ENCODE data around the gene PDLIM5. TPM values are rescaled to one million over a fixed set of nuclear protein-coding genes. Genes with fewer than 3 reads are reported as not detected.

Gene PDLIM5
- total RNA-seq, 6 experiments from 2014 or later, result 152 to 240 (median 171) TPM

DNA sequence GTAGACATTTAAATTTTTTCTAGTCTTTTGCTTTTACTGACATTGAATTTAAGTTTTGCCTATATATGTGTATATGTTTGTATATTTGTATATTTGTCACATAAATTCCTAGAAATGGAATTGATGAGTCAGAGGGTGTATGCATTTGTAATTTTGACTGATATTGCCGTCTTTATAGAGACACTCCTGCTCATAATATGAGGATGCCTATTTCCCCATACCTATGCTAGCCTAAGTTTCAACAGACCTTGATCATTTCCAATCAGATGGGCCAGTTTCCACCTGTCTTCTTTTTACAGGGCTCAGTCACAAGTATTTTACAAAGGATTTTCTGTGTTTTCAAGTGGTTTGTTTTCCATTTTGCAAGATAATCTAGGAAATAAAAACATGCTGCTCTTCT, 10.8 kb downstream of the PDLIM5 start:
- Mint-ChIP-seq H3K4me3 (no peak overlapping the region), H3K9me3 (peaks cover 4% of the 10 kb centered on the region; the same call in 1 of the 2 replicates), H3K4me1 (ENCODE audit: low read depth) (peaks cover 98% of the 10 kb centered on the region), H3K27ac (peak overlapping the region; percentile 49; the same call in 1 of the 2 replicates), H3K27me3 (ENCODE audit: insufficient read depth) (peaks cover 1% of the 10 kb centered on the region; the same call in 1 of the 2 replicates), H3K36me3 (ENCODE audit: low read depth) (peaks cover 70% of the 10 kb centered on the region)
- TF ChIP-seq, protein P1, sequence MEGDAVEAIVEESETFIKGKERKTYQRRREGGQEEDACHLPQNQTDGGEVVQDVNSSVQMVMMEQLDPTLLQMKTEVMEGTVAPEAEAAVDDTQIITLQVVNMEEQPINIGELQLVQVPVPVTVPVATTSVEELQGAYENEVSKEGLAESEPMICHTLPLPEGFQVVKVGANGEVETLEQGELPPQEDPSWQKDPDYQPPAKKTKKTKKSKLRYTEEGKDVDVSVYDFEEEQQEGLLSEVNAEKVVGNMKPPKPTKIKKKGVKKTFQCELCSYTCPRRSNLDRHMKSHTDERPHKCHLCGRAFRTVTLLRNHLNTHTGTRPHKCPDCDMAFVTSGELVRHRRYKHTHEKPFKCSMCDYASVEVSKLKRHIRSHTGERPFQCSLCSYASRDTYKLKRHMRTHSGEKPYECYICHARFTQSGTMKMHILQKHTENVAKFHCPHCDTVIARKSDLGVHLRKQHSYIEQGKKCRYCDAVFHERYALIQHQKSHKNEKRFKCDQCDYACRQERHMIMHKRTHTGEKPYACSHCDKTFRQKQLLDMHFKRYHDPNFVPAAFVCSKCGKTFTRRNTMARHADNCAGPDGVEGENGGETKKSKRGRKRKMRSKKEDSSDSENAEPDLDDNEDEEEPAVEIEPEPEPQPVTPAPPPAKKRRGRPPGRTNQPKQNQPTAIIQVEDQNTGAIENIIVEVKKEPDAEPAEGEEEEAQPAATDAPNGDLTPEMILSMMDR (IDR thresholded peaks at IDR 0.05), result no peak
- DNase-seq, result no peak

DNA sequence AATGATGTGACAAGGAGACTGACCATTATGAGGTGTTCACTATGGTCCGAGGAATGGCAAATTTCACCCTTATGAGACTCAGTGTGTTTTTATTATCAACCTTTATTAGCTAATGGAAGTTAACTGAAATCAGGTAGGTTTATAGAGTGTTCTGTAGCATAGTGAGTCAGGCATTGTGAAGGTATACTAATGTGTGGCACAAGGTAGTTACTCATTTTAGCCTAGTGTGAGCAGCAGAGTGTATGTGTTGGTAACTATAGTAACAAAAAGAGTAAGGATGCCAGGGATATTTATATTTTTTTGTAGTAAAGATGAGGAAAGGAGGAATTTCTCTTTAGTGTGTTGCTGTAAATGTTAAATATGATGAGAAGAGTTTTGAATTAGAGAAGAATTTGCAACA, 12.0 kb downstream of the PDLIM5 start:
- Mint-ChIP-seq H3K27ac (peak overlapping the region; percentile 79), H3K4me3 (peak overlapping the region; percentile 35; the same call in 1 of the 2 replicates), H3K9me3 (peaks cover 4% of the 10 kb centered on the region; the same call in 1 of the 2 replicates), H3K36me3 (ENCODE audit: low read depth) (peaks cover 75% of the 10 kb centered on the region), H3K27me3 (ENCODE audit: insufficient read depth) (peaks cover 1% of the 10 kb centered on the region; the same call in 1 of the 2 replicates), H3K4me1 (ENCODE audit: low read depth) (peaks cover 98% of the 10 kb centered on the region)
- peak; percentile 36 for DNase-seq
- TF ChIP-seq, protein P1 (IDR thresholded peaks at IDR 0.05), result no peak

DNA sequence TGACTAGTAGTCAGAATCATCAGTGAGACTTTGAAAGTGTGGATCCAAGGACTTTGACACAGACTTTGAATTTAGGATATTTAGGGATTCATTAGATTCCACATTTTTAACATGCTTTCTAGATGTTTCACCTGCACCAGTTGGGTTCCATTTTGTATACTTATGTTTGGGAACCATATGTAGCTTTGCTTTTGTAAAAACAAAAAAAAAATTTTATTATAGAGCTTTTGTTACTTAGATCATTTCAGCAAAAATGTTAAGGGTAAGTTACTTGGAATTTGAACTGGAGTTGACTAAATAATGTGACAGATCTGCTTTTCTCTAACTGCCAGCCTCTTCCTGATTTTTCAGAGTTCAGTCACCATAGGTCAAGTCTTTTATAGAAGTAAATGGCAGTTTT, 14.6 kb downstream of the PDLIM5 start:
- Mint-ChIP-seq H3K36me3 (ENCODE audit: low read depth) (peaks cover 72% of the 10 kb centered on the region), H3K27me3 (ENCODE audit: insufficient read depth) (peaks cover 1% of the 10 kb centered on the region; the same call in 1 of the 2 replicates), H3K27ac (peak overlapping the region; percentile 79), H3K4me1 (ENCODE audit: low read depth) (peaks cover 94% of the 10 kb centered on the region), H3K4me3 (peak overlapping the region; percentile 37; the same call in 1 of the 2 replicates), H3K9me3 (peaks cover 8% of the 10 kb centered on the region)
- DNase-seq, result no peak
- TF ChIP-seq, protein P1 (IDR thresholded peaks at IDR 0.05), result no peak

DNA sequence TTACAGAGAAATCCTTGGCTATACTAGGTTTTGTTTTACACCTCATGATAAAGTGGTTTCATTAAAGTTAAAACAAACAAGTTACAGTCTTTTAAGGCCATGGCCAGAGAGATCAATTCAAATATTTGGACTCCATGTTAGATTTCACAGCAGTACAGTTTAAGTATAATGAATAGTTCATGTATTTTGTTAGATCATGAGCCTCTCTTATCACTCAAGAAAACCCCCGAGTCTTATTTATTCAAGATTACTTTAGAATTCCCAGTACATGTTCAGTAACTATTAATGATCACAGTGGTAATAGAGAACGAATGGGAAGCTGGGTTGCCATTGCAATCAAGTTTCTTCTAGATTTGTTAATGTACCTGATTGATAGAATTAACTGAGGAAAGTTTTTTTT, 15.2 kb downstream of the PDLIM5 start:
- Mint-ChIP-seq H3K27me3 (ENCODE audit: insufficient read depth) (peaks cover 1% of the 10 kb centered on the region; the same call in 1 of the 2 replicates), H3K36me3 (ENCODE audit: low read depth) (peaks cover 67% of the 10 kb centered on the region), H3K9me3 (peaks cover 8% of the 10 kb centered on the region), H3K4me3 (no peak overlapping the region), H3K4me1 (ENCODE audit: low read depth) (peaks cover 91% of the 10 kb centered on the region), H3K27ac (0 out of 2 replicates have a peak overlapping the region, but pooled peaks have one; percentile 79)
- TF ChIP-seq, protein P1 (IDR thresholded peaks at IDR 0.05), result no peak
- no peak for DNase-seq

DNA sequence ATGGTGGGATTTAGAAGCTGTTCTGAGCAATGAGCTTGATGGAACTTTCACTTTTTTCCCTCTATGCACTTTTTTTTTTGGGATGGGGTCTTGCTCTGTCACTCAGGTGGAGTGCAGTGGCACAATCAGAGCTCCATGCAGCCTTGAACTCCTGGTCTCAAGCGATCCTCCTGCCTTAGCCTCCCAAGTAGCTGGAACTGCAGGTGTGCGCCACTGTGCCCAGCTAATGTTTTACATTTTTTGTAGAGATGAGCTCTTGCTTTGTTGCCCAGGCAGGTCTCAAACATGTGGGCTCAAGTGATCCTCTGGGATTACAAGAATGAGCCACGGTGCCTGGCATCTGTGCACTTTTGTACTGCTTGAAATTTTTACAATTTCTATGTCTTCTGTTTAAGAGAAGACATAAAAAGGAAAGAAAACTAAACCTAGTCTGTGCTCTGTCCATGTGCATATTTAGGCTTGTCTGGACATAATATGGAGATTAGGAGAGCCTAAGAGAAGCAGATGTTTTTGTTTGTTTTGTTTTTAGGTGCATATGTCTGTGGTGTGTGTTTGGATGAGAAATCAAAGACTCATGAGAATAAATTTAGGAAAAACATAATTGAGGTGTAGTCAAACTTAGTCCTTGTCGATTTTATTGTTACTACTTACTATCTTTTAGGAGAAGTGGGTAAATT, 16.5 kb downstream of the PDLIM5 start:
- DNase-seq, result no peak
- peak overlapping the region; percentile 68 for H3K27ac Mint-ChIP-seq
- peaks cover 7% of the 10 kb centered on the region for H3K9me3 Mint-ChIP-seq
- TF ChIP-seq, protein P1 (IDR thresholded peaks at IDR 0.05), result no peak
- peaks cover 91% of the 10 kb centered on the region for H3K4me1 Mint-ChIP-seq (ENCODE audit: low read depth)
- no peaks in the 10 kb centered on the region; the same call in 1 of the 2 replicates for H3K27me3 Mint-ChIP-seq (ENCODE audit: insufficient read depth)
- peaks cover 60% of the 10 kb centered on the region for H3K36me3 Mint-ChIP-seq (ENCODE audit: low read depth)
- H3K4me3 Mint-ChIP-seq, result no peak overlapping the region

Data from HFFc6 (cell line).